CD14-positive monocyte (primary cell): ENCODE results near the gene DNAAF3. TPM values are rescaled to one million over a fixed set of nuclear protein-coding genes. Genes with fewer than 3 reads are reported as not detected.

Source experiments
- DNase-seq, 3 donors: peaks; one replicate each; pipeline ENCODE4 v3.0.0-alpha.2; 2011 to 2022
- H2AFZ ChIP-seq: 2 replicates; pipeline ENCODE4 v1.6.0; 2012; ENCODE audit warnings: mild to moderate bottlenecking, low read depth, low read length, inconsistent platforms; ENCODE audit not compliant: insufficient read depth, poor library complexity, severe bottlenecking
- H3K27ac ChIP-seq, 2 donors: 1 replicate in 1 of 2; 2 replicates in 1 of 2; pipeline ENCODE4 v1.5.1; 2012 to 2013; ENCODE audit warnings: low read length in 2 of 2, control low read depth in 1 of 2, inconsistent platforms in 1 of 2, low read depth in 1 of 2, mild to moderate bottlenecking in 1 of 2
- H3K27me3 ChIP-seq, 2 donors: one replicate each; pipeline versions ENCODE4 v1.6.0 to v1.6.1; 2011 to 2013; ENCODE audit warnings: low read length in 2 of 2; ENCODE audit not compliant: control insufficient read depth in 2 of 2, insufficient read depth in 2 of 2
- H3K36me3 ChIP-seq, 2 donors: replicated peaks in 1 of 2; 1 replicate in 1 of 2; 2 replicates in 1 of 2; pipeline versions ENCODE4 v1.5.1 to v1.6.1; 2012 to 2013; ENCODE audit warnings: low read length in 2 of 2, control low read depth in 1 of 2, inconsistent platforms in 1 of 2, mild to moderate bottlenecking in 1 of 2; ENCODE audit not compliant: insufficient read depth in 2 of 2, control insufficient read depth in 1 of 2
- H3K4me1 ChIP-seq, 2 donors: 1 replicate in 1 of 2; 2 replicates in 1 of 2; pipeline versions ENCODE4 v1.5.1 to v1.6.1; 2012 to 2013; ENCODE audit warnings: low read length in 2 of 2, control low read depth in 1 of 2, inconsistent platforms in 1 of 2, mild to moderate bottlenecking in 1 of 2, moderate library complexity in 1 of 2; ENCODE audit not compliant: insufficient read depth in 2 of 2, control insufficient read depth in 1 of 2
- H3K4me2 ChIP-seq: replicated peaks from 2 replicates; pipeline ENCODE3; 2012; ENCODE audit warnings: low read length, moderate library complexity, mild to moderate bottlenecking; ENCODE audit not compliant: poor library complexity, severe bottlenecking; ENCODE audit errors: extremely low read depth
- H3K4me3 ChIP-seq, 3 experiments: fragments of 200-600 bp in 1 of 3; sonication (generic) in 1 of 3; replicated peaks in 1 of 3; 1 replicate in 2 of 3; 2 replicates in 1 of 3; pipeline ENCODE4 v1.5.1; 2011 to 2013; ENCODE audit warnings: low read length in 3 of 3, mild to moderate bottlenecking in 3 of 3, control low read depth in 2 of 3, low read depth in 2 of 3, inconsistent platforms in 1 of 3, moderate library complexity in 1 of 3
- H3K79me2 ChIP-seq: 2 replicates; pipeline ENCODE4 v1.6.0; 2012; ENCODE audit warnings: mild to moderate bottlenecking, control low read depth, inconsistent platforms, low read length, moderate library complexity; ENCODE audit not compliant: insufficient read depth
- H3K9ac ChIP-seq: 2 replicates; pipeline ENCODE4 v1.6.0; 2017; ENCODE audit warnings: low read length, mild to moderate bottlenecking; ENCODE audit not compliant: insufficient read depth, poor library complexity, severe bottlenecking
- H3K9me3 ChIP-seq, 2 donors: replicated peaks in 1 of 2; 1 replicate in 1 of 2; 2 replicates in 1 of 2; pipeline versions ENCODE4 v1.5.1 to v1.6.1; 2012 to 2013; ENCODE audit warnings: low read length in 2 of 2, control low read depth in 1 of 2; ENCODE audit not compliant: control insufficient read depth in 1 of 2, insufficient read depth in 1 of 2
- H4K20me1 ChIP-seq: 2 replicates; pipeline ENCODE4 v1.6.0; 2012; ENCODE audit warnings: mild to moderate bottlenecking, low read length, control low read depth, moderate library complexity; ENCODE audit not compliant: insufficient read depth
- H3K27ac Mint-ChIP-seq, 7 donors: one replicate each; pipeline ENCODE4 v1.8.0; 2020; ENCODE audit warnings: mild to moderate bottlenecking in 7 of 7, mixed read lengths in 7 of 7, moderate library complexity in 6 of 7, inconsistent platforms in 2 of 7
- H3K27me3 Mint-ChIP-seq, 3 donors: one replicate each; pipeline ENCODE4 v1.8.0; 2021 to 2022; ENCODE audit warnings: low read depth in 3 of 3, mild to moderate bottlenecking in 3 of 3, mixed read lengths in 3 of 3, moderate library complexity in 3 of 3, inconsistent platforms in 1 of 3
- H3K36me3 Mint-ChIP-seq, 2 donors: one replicate each; pipeline ENCODE4 v1.8.0; 2020; ENCODE audit warnings: mixed read lengths in 2 of 2, inconsistent platforms in 1 of 2, mild to moderate bottlenecking in 1 of 2
- H3K4me1 Mint-ChIP-seq: one replicate; pipeline ENCODE4 v1.8.0; 2020; ENCODE audit warnings: mild to moderate bottlenecking, mixed read lengths
- H3K4me3 Mint-ChIP-seq, 2 donors: one replicate each; pipeline ENCODE4 v1.8.0; 2020; ENCODE audit warnings: mild to moderate bottlenecking in 2 of 2, mixed read lengths in 2 of 2, moderate library complexity in 1 of 2
- H3K9me3 Mint-ChIP-seq, 7 donors: one replicate each; pipeline ENCODE4 v1.8.0; 2020 to 2022; ENCODE audit warnings: mixed read lengths in 7 of 7, mild to moderate bottlenecking in 6 of 7, moderate library complexity in 6 of 7, inconsistent platforms in 2 of 7
- WGBS: methylation state at CpG from one replicate; pipeline ENCODE4 v1.1.5; 2013; ENCODE audit warnings: missing lambda C conversion rate; ENCODE audit not compliant: insufficient coverage; 5-methylcytosine and 5-hydroxymethylcytosine counted together
- intact Hi-C, 2 donors: fragments of 100-400 bp; cut with micrococcal nuclease; formaldehyde crosslinking; loops; one replicate each; pipeline versions ENCODE4 v1.15.0 to v1.15.1; 2023
- polyA plus RNA-seq, 3 donors: library from polyadenylated mRNA; depleted of rRNA in 1 of 3; unstranded in 2 of 3; stranded (reverse) in 1 of 3; fragments of 300-500 nt in 2 of 3; fragments of >200 nt in 1 of 3; fragmentation: Illumina TruSeq in 2 of 3; gene quantifications; 1 replicate in 2 of 3; 2 replicates in 1 of 3; pipeline ENCODE4 v1.2.3, GENCODE V29; 2012 to 2021
- TF ChIP-seq, protein P1 (sequence below): fragments of 200-600 bp; IDR thresholded peaks from one replicate; pipeline ENCODE4 v1.8.0; 2022; ENCODE audit warnings: antibody characterized with exemption, mild to moderate bottlenecking

Gene DNAAF3
- polyA plus RNA-seq, 3 donors = 0.19 TPM; not detected in 2

DNA sequence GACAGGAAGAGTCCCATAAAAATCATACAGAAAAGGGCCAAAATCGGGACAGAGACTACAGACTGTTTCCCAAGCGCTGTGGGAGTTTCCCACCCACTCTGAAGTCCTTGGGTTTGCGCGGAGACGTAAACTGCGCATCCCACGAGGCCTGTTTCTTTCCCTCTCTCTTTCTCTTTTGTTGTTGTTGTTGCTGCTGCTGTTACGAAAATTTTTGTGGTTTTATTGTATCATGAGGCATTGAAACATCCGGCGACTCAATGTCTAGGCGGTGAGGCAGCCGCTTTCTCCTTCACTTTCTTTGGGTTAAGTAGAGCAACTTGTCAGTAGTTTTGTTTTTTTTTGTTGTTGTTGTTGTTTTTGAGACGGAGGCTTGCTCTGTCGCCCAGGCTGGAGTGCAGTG is 47.4 kb downstream of the DNAAF3 start:
- TF ChIP-seq, protein P1, sequence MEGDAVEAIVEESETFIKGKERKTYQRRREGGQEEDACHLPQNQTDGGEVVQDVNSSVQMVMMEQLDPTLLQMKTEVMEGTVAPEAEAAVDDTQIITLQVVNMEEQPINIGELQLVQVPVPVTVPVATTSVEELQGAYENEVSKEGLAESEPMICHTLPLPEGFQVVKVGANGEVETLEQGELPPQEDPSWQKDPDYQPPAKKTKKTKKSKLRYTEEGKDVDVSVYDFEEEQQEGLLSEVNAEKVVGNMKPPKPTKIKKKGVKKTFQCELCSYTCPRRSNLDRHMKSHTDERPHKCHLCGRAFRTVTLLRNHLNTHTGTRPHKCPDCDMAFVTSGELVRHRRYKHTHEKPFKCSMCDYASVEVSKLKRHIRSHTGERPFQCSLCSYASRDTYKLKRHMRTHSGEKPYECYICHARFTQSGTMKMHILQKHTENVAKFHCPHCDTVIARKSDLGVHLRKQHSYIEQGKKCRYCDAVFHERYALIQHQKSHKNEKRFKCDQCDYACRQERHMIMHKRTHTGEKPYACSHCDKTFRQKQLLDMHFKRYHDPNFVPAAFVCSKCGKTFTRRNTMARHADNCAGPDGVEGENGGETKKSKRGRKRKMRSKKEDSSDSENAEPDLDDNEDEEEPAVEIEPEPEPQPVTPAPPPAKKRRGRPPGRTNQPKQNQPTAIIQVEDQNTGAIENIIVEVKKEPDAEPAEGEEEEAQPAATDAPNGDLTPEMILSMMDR = no peak
- H3K9me3 ChIP-seq = no peaks in the 10 kb centered on the region
- intact Hi-C loops = loop anchor here in 1 of 2 donors (10.0 kb wide), 1 partner anchor 136 kb away; the partner anchor contains the start of gene PPP6R1
- H3K4me1 ChIP-seq = peaks cover 25 to 53% of the 10 kb centered on the region in 2 donors
- Mint-ChIP-seq H3K27ac (peak overlapping the region in 5 of 7 donors; percentile 17 to 84 (median 50)), H3K27me3 (peaks cover 17 to 26% (median 19%) of the 10 kb centered on the region in 3 donors), H3K4me3 (peak overlapping the region; percentile 24 to 51), H3K36me3 (peaks cover 1 to 10% of the 10 kb centered on the region in 2 donors), H3K4me1 (peaks cover 45% of the 10 kb centered on the region), H3K9me3 (peaks cover 0 to 2% (median 0%) of the 10 kb centered on the region in 7 donors)
- no peaks in the 10 kb centered on the region for H3K36me3 ChIP-seq
- peak in 2 of 3 donors; percentile 34 to 38 for DNase-seq
- H2AFZ ChIP-seq = peak overlapping the region; percentile 84
- WGBS = 30% methylated on average over 6 of the region's 14 CpGs
- no peak overlapping the region for H3K27ac ChIP-seq
- H3K9ac ChIP-seq = no peak overlapping the region
- peaks cover 0 to 6% of the 10 kb centered on the region in 2 donors for H3K27me3 ChIP-seq
- peaks cover 30% of the 10 kb centered on the region for H4K20me1 ChIP-seq
- peak overlapping the region; percentile 88 for H3K4me2 ChIP-seq
- H3K79me2 ChIP-seq = peaks cover 30% of the 10 kb centered on the region
- peak overlapping the region in 1 of 3 experiments; percentile 94 for H3K4me3 ChIP-seq

DNA sequence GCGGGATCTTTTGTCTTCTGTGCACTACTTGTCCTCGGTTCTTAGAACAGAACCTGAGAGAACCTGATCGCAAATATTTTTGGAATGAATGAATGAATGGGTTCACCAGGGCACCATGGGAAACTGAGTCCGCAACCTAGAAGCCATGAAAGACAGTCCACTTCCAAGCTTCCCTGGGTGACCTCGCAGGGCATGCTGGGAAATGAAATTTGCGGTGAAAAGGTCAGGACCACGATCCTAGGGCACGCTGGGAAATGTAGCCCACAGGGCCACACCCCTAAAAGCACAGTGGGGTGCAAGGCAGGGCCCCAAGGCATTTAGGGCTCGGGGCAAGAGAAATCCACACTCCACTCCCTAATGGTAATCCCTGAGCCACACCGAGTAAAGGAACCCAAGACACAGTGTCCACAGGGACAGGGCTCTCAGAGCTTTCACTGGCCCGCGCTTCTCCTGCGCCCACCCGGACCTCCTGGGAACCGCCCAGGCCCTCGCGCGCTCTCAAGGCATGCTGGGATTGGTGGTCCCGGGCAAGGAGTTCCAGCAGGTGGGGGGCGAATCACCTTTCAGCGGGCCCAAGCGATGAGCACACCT is 47.9 kb downstream of the DNAAF3 start:
- H3K9ac ChIP-seq = no peak overlapping the region
- H3K4me1 ChIP-seq = peaks cover 25 to 53% of the 10 kb centered on the region in 2 donors
- peak in 1 of 3 donors; percentile 13 for DNase-seq
- peak overlapping the region; percentile 88 for H3K4me2 ChIP-seq
- Mint-ChIP-seq H3K36me3 (peaks cover 1 to 11% of the 10 kb centered on the region in 2 donors), H3K4me1 (peaks cover 45% of the 10 kb centered on the region), H3K27ac (peak overlapping the region in 6 of 7 donors; percentile 77 to 93 (median 87)), H3K27me3 (peaks cover 12 to 22% (median 18%) of the 10 kb centered on the region in 3 donors), H3K4me3 (peak overlapping the region; percentile 89 to 94), H3K9me3 (no peaks in the 10 kb centered on the region)
- peaks cover 36% of the 10 kb centered on the region for H3K79me2 ChIP-seq
- intact Hi-C loops = loop anchor here in 1 of 2 donors (10.0 kb wide), 1 partner anchor 136 kb away; the partner anchor contains the start of gene PPP6R1
- H3K27me3 ChIP-seq = peaks cover 0 to 3% of the 10 kb centered on the region in 2 donors
- H3K36me3 ChIP-seq = peaks cover 2 to 3% of the 10 kb centered on the region in 2 donors
- TF ChIP-seq, protein P1 = no peak
- no peaks in the 10 kb centered on the region for H3K9me3 ChIP-seq
- peak overlapping the region in 1 of 2 donors; percentile 70 for H3K27ac ChIP-seq
- H2AFZ ChIP-seq = peak overlapping the region; percentile 84
- H3K4me3 ChIP-seq = peak overlapping the region; percentile 56 to 94 (median 75)
- WGBS = 11% methylated on average over 18 of the region's 22 CpGs
- peaks cover 36% of the 10 kb centered on the region for H4K20me1 ChIP-seq
